Tibial nerve (tissue), 4 donors: ENCODE data around the gene GIT1.

ENCODE experiments used
- CTCF ChIP-seq, 5 experiments: fragments of 200-600 bp in 3 of 5; fragments of 450-650 bp in 2 of 5; sonication (generic) in 3 of 5; IDR thresholded peaks; one replicate each; pipeline ENCODE4 v1.5.1; 2016 to 2019; ENCODE audit warnings: antibody characterized with exemption in 5 of 5, mild to moderate bottlenecking in 3 of 5, moderate library complexity in 2 of 5
- EP300 ChIP-seq, 2 donors: sonication (generic); formaldehyde crosslinking; IDR thresholded peaks; one replicate each; pipeline ENCODE4 v1.6.1; 2017; ENCODE audit warnings: antibody characterized with exemption in 2 of 2, mild to moderate bottlenecking in 1 of 2
- POLR2A ChIP-seq, 2 donors: fragments of 450-650 bp; IDR thresholded peaks; one replicate each; pipeline ENCODE4 v1.6.1; 2017; ENCODE audit warnings: antibody characterized with exemption in 2 of 2, mild to moderate bottlenecking in 2 of 2, moderate library complexity in 2 of 2

- peak in 2 of 5 experiments; percentile 17 to 23 for TF ChIP-seq CTCF (IDR thresholded peaks at IDR 0.05)
- TF ChIP-seq POLR2A (IDR thresholded peaks at IDR 0.05): peak in 1 of 2 donors; percentile 31
- no peak for TF ChIP-seq EP300 (IDR thresholded peaks at IDR 0.05)
These were observed 4.2 kb downstream of the GIT1 start for GRCh38 chr17:29585080-29585751.
